NCI-H446 treated with DMSO at 0.1 percent for 48 hours (cell line): Measurements from ENCODE around the gene B4GALNT4.
"Not testable (repeated sequence)": the region's sequence is repeated elsewhere in the genome, so short reads cannot be mapped to it uniquely, and the experiment has no call there.

Source experiments
- DNase-seq: peaks from one replicate; lab custom pipeline; 2025; lab: John Stamatoyannopoulos, UW

B4GALNT4 gene

DNA sequence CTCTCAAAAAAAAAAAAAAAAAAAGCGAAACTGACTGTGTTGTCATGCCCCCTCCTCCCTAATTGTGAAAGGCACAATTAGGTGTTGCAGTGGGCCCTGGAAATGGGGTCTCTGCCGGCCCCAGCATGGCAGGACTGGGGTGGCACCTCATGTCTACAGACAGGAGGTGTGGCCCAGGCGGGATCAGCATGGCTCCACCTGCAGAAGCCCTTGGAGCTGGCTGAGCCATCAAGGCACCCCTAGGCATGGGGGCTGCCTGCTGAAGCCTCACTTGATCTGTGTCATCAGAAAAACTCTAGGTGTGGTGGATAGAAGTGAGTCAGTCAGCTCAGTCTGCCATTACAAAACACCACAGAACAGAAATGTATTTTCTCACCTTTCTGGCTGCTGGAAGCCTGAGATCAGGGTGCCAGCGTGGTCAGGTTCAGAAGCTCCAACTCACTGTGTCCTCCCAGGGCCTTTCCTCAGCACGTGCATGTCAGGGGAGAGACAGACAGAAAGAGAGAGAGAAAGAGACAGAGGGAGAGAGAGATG, 10.1 kb upstream of the B4GALNT4 start:
- DNase-seq = no peak

DNA sequence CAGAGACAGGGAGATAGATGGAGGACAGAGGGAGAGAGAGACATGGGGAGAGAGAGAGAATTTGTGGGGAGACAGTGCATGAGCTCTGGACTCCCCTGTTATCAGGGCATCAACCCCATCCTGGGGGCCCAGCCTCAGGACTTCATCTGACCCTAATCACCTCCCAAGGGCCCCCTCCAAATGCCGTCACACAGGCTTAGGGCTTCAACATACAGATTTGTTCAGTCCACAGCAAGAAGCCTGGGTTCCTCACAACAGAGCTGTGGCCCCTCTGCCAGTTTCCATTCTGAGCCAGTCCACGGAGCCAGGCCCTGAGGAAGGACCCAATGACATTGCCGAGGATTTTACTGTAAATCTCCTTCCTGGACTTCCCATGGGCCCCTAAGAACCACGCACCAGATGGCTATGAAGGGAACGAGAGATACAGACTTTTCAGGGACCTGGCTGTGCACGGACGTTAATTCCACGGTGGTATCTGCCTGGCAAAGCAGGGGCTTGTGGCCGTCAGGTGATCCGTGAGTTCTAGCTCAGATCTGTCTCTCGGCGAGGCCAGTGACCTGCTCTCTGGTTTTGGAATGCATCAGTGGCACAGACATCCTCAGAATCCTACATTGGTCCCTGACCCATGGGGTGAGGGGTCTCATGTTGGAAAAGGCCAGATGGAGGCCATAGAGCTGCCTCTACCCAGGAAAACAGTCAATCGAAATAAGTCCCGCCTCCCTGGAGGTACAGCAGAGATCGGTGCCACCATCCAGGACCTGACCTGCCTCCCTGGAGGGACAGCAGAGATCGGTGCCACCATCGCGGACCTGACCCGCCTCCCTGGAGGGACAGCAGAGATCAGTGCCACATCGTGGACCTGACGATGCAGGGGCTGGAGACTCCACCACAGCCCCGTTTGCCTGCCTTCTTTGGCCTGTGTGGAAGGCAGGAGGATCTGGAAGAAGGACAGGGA, 8.7 kb upstream of the B4GALNT4 start:
- DNase-seq = no peak

DNA sequence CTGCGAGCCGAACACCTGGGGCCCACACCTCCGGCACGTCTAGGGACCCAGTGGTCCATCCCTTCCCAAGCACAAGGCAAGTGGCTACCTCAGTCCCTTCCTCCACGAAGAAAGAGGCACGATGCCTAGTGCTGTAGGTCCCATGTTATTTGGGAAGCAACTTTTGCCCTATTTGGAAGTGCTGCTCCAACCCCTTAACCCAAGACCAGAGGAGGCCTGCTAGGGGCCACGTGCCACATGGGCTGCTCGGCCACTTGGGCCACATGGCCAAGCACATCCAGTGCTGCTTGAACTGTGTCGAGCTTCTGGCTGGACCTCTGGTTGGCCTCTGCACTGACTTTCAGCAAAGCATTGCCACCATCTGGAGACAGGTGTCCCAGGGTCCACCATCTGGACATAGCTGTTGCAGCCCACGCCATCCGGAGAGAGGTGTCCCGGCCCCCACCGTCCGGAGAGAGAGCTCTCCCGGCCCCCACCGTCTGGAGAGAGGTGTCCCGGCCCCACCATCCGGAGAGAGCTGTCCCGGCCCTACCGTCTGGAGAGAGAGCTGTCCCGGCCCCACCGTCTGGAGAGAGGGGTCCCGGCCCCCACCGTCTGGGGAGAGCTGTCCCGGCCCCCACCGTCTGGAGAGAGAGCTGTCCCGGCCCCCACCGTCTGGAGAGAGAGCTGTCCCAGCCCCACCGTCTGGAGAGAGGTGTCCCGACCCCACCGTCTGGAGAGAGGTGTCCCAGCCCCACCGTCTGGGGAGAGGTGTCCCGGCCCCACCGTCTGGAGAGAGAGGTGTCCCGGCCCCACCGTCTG, 6.5 kb upstream of the B4GALNT4 start:
- no peak for DNase-seq

DNA sequence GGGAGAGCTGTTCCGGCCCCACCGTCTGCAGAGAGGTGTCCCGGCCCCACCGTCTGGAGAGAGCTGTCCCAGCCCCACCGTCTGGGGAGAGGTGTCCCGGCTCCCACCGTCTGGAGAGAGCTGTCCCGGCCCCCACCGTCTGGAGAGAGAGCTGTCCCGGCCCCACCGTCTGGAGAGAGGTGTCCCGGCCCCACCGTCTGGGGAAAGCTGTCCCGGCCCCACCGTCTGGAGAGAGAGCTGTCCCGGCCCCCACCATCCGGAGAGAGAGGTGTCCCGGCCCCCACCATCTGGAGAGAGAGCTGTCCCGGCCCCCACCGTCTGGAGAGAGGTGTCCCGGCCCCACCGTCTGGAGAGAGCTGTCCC, 5.9 kb upstream of the B4GALNT4 start:
- DNase-seq = not testable (repeated sequence)

DNA sequence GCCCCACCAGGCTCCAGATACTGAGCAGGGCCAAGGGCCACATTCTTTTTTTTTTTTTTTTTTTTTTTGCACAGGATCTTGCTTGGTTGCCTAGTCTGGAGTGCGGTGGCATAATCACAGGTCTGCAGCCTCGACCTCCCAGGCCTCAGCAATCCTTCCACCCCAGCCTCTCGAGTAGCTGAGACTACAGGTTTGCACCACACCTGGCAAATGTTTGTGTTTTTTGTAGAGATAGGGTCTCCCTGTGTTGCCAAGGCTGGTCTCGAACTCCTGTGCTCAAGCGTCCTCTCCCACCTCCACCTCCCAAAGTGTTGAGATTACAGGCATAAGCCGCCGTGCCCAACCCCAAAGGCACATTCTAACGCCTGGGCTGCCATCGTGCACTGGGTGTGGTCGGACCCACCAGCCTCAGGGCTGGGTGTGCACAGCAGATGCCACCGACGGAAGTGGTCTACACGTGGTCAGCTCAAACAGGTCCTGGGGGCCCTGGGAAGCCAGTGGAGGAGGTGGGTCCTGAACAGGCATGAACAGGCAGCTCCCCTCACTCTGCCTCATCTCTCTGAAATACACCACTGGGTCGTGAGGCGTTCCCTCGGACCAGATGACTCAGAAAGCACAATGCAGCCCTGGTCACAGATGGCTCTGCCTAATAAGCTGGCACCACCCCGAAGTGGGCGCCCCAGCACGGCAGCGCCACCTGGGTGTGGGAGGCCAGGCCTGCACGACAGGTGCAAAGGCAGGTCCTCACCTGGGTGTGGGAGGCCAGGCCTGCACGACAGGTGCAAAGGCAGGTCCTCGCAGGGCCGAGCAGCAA, 5.1 kb upstream of the B4GALNT4 start:
- no peak for DNase-seq

DNA sequence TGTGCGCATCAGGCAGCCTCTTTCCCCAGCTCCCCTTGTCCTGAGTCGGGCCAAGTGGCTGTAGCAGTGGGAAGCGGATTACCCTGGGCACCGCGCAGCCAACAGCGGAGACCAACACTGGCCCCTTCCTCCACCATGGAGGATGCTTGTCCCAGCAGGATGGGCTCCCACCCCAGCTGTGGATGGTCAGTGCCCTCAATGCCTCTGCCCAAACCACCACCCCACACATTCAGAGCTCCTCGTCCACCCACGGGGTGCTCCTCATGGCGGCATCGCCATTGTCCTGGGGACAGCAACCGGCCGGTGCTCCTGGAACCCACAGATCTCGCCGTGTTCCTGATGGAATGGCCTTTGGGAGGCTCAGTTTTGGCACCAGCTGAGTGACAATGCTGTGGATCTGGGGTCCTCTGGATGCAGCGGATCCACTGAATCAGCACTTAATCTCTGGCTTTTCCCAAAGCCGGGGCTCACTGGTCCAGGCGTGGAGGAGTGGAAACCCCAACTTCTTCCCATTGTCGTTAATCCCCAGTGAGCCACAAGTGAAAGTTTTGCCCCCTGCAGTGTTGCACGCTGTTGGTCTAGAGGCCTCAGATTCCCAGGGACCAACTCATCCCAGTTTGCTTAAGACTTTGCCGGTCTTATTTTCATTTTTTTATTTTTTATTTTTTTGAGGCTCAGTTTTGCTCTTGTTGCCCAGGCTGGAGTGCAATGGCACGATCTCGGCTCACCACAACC, 4.1 kb upstream of the B4GALNT4 start:
- DNase-seq = no peak

DNA sequence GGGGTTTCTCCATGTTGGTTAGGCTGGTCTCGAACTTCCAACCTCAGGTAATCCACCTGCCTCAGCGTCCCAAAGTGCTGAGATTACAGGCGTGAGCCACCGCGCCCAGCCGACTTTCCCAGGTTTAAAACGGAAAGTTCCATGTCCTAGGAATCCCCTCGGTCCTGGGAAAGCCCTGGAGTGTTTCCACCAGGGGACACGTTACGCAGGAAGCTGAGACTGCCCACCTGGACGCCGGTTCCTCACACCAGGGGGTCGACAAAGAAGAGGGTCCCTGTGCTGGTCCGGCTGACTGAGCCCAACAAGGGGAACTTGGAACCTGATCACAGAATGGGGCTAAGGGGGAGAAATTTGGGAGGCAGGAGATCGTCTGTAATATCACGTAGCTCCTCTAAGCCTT, 3.5 kb upstream of the B4GALNT4 start:
- DNase-seq = no peak

DNA sequence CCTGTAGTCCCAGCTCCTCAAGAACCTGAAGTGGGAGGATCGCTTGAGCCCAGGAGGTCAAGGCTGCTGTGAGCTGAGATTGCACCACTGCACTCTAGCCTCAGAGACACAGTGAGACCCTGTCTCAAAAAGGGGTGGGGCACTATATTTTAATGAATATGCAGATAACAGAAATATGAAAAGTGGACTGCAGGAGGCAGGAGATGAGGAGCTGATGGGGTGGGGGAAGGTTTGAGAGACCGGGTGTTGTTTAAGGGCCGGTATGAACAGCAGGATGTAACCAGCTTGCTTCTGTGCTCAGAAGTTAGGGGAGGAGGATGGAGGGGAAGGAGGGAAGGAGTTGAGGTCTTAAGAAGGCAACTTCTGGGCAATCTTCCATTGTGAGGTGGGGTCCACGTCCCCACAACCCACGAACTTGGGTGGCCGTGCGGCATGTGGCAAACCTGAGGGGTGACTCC, 1.3 kb upstream of the B4GALNT4 start:
- no peak for DNase-seq

DNA sequence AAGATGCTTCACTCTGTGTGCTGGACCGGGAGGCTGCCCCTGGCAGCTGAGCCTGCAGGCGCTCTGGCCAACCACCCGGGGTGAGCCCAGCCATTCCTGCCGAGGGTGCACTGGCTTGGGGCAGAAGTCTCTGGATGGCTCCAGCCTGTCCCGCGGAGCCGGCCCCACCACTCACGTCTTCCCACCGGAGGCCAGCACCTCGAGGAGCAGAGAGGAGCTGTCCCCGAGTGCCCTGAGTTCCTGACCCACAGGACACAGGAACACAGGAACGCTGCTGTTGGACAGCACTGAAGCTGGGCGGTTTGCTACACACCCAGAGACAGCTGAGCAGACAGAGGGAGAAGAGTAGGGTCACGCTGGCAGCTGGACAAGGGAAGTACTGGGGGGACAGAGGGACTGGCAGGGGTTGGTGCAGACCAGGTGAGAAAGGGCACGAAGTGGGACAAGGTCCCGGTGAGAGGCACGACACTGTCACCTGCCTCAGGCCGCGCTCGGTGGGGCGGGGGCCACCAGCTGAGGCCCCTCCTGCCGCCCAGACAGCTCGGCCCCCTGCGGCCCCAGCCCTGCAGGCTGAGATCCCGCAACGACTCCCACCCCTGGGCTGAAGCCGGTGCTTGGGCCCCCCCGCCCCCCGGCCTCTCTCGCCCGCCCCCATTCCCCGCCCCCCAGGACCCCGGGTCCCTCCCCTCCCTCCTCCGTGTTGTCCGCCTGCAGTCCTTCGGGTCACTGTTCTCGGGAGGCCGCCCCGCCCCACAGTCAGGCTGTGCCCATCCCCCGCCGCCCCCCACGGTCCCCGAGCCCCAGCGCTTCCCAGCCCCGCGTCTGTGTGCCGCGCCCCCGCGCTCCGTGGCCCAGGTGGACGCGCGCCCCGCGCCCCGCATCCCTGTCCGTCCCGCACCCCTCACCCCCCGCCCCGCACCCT, 624 bp upstream of the B4GALNT4 start:
- no peak for DNase-seq

DNA sequence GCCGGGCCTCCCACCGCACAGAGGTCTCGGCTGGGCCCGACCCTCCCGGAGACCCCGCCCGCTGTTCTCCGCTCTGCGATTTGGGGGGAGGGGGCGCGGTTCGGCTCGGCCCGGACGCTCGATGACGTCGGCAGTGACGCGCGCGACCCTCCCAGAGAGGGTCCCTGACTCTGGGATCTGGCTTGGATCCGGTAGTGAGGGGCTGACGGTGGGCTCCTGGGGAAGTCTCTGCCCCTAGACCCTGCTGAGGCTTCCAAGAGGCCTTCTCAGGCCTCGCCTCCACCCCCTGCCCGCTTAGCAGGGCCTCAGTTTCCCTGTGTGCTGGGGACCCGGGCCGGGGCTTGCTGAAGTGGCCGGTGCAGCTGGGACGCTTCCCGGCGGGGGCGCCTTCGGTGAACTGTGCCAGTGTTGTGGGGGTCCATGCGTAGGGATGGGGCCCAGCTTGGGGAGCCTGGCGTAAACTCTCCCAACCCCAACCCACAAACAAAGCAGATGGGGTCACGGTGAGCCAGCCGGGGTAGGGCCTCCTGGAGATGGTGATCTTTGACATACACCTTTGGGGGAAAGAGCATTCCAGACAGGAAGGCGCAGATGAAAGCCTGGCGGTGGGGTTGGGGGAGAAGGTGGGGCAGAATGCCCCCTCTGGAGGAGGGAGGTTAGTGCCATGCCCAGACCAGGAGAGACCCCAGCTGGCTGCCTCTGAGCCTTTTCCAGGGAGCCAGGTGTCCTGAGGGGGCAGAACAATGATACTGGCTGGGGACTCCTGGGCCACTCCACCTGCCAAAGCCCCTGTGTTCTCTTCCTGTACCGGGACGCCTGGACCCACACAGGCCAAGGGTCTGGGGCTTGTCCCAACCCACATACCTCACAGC, 1.0 kb downstream of the B4GALNT4 start:
- no peak for DNase-seq

DNA sequence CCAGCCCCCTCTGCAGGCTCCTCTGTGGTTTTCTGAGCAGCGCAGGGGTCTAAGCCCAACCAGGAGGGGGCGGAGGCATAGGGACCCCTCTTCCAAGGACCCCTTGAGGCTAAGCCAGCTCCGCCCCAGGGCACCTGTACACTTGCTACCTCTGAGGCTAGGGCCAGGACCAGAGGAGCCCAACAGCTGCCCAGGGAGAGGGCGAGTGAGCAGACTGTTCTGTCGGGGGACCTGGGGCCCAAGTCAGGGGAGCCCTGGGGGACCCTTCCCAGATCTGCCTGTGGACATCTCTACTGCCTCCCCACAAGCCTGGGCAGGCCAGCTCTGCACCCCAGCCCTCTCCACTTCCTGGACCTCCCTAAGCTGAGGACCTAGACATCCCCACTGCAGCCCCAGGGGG, 1.8 kb downstream of the B4GALNT4 start:
- no peak for DNase-seq

DNA sequence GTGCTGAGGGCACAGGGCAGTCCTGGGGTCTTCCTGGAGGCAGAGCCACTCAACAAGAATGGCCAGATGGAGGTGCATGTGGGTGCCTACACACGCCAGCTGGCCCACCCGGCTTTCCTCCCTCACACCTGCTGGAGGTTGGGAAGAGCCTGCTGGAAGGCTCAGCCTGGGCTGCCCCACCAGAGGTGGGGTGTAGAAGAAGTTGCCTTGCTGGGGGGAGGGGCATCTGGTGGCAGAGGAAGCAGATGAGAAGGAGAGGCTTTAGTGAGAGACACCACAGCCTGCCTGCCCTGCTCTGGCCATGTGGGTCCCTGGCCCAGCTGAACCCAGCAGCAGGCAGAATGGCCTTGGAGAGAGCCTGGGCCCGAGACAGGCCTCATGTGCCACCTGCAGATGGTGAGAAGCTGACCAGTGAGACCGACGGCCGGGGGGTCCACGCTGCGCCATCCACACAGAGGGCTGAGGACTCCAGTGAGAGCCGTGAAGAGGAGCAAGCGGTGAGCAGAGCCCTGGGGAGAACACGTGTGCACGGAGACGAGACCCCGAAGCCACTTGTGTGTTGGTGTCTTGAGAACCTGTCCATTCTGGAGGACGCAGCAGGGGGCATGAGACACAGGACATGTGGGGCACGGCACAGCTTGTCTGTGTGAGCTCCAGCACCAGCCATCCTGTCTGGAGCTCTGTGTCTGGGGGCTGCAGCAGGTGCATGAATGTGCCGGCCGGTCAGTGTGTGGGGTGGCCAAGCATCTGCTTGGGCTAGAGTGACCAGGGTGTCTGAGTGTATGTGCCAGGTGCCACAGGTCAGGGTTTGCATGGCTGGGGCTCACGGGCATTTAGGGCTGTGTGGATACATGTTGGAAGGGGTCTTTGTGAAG, 2.7 kb downstream of the B4GALNT4 start:
- DNase-seq = no peak

DNA sequence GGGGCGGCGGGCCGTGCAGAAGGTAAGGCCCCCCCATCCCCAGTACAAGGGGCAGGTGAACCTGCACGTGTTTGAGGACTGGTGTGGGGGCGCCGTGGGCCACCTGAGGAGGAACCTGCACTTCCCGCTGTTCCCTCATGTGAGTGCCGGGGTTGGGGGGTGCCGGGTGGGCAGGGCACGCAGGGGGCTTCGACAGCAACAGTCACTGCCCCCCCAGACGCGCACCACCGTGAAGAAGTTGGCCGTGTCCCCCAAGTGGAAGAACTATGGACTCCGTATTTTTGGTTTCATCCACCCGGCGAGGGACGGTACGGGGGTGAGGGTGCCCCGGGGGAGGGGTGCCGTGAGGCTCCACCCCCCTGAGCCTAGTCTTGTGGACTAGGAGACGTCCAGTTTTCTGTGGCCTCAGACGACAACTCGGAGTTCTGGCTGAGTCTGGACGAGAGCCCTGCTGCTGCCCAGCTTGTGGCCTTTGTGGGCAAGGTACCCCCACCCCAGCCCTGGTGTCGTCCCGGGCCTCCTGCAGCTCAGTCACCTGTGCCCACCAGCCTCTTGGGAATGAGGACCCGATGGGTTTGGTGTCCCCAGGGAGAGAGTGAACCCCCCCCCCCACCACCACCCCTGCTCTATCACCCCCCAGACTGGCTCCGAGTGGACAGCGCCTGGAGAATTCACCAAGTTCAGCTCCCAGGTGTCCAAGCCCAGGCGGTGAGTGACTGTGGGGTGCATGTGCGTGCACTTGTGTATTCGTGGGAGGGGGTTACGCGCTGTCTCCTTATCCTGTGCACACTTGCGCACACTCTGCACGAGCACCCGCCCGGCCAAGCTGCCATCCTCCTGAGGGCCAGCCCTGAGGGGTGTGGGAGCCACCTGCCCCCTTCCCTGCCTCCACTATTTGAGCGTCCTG, 3.8 kb downstream of the B4GALNT4 start:
- no peak for DNase-seq

DNA sequence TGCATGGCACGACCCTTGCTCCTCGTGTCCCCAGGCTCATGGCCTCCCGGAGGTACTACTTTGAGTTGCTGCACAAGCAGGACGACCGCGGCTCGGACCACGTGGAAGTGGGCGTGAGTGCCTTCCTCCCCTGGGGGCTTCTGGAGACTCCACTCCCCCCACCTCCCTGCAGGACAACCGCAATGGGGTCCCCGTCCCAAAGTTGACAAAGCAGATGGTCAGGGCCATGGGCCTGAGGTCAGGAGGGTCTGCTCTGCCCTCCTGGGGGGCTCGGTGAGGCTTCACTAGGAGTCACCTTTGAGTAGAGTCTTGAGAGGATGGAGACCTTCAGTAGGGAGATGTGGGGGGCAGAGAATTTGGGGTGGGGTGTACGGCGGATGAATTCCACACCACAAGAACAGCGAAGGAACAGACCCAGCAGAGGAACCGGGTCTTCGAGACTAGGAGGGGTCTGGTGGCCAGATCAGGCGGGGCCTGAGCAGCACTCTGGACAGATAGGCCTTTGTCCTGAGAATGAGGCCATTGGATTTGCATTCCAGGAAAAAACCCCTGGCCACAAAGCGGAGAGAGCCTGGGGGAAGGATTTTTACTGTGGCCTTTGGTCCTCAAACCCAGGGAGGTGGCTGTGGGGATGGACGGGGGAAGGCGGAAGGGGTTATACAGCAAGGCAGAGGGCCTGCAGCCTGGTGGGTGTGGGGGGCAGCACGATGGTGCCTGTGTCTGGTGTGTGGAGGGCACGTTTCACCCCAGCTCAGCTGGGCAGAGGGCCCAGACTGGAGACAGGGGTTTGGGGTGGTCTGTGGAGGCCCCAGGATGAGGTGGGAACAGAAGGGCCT, 4.6 kb downstream of the B4GALNT4 start:
- no peak for DNase-seq

DNA sequence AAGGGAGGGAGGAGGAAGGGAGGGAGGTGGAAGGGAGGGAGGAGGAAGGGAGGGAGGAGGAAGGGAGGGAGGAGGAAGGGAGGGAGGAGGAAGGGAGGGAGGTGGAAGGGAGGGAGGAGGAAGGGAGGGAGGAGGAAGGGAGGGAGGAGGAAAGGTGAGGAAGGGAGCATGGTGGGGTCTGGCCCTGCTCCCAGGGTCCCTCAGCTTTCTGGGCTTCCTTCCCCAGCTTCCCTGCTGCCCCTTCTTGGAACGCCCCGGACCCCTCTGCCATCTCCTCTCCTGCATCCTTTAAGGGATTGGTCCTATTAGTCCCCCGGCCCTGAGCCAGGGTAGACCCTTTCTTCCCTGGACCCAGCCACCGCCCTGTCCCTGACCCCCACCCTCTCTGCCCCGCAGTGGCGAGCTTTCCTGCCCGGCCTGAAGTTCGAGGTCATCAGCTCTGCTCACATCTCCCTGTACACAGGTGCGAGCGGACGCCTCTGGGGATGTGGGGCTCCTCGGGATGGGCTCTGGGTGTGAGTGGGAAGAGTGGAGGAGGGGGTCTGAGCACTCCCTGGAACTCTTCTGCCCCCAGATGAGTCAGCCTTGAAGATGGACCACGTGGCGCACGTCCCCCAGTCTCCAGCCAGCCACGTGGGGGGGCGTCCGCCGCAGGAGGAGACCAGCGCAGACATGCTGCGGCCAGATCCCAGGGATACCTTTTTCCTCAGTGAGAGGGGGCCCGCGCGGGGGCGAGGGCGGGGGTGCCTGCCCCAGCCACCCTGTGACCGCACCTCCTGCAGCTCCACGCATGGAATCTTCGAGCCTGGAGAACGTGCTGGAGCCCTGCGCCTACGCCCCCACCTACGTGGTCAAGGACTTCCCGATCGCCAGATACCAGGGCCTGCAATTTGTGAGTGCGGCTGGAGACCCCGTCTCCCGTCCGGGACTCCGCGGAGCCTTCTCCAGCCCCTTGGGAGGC, 6.0 kb downstream of the B4GALNT4 start:
- DNase-seq = no peak
